WTC11 (cell line): Measurements from ENCODE around the gene GZMB.

Experiments used
- AFF4 ChIP-seq: sonication (generic); formaldehyde crosslinking; IDR thresholded peaks from 2 replicates; pipeline ENCODE4 v1.8.1; 2023; ENCODE audit warnings: mild to moderate bottlenecking, missing genetic modification reagents, borderline replicate concordance
- CTCF ChIP-seq: fragments of 200-600 bp; IDR thresholded peaks from 2 replicates; pipeline ENCODE4 v1.8.0; 2022; ENCODE audit warnings: antibody characterized with exemption
- IRF1 ChIP-seq: sonication (generic); formaldehyde crosslinking; IDR thresholded peaks from 2 replicates; pipeline ENCODE4 v1.8.0; 2023; ENCODE audit warnings: missing genetic modification reagents
- JUN ChIP-seq: sonication (generic); formaldehyde crosslinking; IDR thresholded peaks from 2 replicates; pipeline ENCODE4 v1.8.0; 2023; ENCODE audit warnings: mild to moderate bottlenecking, missing genetic modification reagents
- PRDM15 ChIP-seq: sonication (generic); formaldehyde crosslinking; IDR thresholded peaks from 2 replicates; pipeline ENCODE4 v1.8.0; 2022; ENCODE audit warnings: missing genetic modification reagents
- SMAD4 ChIP-seq: sonication (generic); formaldehyde crosslinking; IDR thresholded peaks from 2 replicates; pipeline ENCODE4 v1.8.0; 2022; ENCODE audit warnings: mild to moderate bottlenecking, missing genetic modification reagents
- ZBTB43 ChIP-seq: sonication (generic); formaldehyde crosslinking; IDR thresholded peaks from 2 replicates; pipeline ENCODE4 v1.8.1; 2023; ENCODE audit warnings: mild to moderate bottlenecking, missing genetic modification reagents

GRCh38 chr14:24631749-24632335 lies 2.1 kb downstream of the GZMB start:
- TF ChIP-seq JUN (CRISPR knock-in tag) (no peak), CTCF (no peak), PRDM15 (CRISPR knock-in tag) (no peak), ZBTB43 (no peak), SMAD4 (CRISPR knock-in tag) (no peak), AFF4 (CRISPR knock-in tag) (no peak), IRF1 (CRISPR knock-in tag) (no peak)
